SH-SY5Y (cell line): ENCODE data around the gene NTM.

Experiments
- GATA2 ChIP-seq: IDR thresholded peaks from 2 replicates; pipeline ENCODE4 v1.6.1; 2011; ENCODE audit warnings: mild to moderate bottlenecking, low read depth, low read length
- GATA3 ChIP-seq: IDR thresholded peaks from 2 replicates; pipeline ENCODE4 v1.6.1; 2011; ENCODE audit warnings: low read depth, mild to moderate bottlenecking, low read length, moderate library complexity

The NTM gene

GRCh38 chr11:131392528-131393255 is 22.3 kb downstream of the NTM start:
- no peak for TF ChIP-seq GATA2
- TF ChIP-seq GATA3, result no peak

DNA sequence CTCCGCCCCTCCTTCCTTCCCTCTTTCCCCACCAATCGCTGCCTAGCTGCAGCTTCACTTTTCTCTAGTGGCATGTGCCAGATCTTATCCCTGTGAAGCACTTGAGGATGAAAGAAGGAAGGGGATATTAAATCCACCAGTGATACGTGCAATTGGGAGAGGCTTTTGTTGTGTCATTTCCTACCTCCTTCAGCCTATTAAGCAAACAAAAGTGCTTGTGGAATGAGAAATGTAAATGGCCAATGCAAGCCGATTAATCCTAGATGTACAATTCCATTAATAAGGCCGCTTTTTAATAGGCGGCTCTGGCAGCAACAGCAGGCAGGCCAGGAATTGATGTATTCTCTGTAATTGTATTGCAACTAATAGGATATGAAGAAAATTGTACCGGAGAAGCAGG is 23.3 kb downstream of the NTM start:
- TF ChIP-seq GATA2, result no peak
- TF ChIP-seq GATA3, result no peak

DNA sequence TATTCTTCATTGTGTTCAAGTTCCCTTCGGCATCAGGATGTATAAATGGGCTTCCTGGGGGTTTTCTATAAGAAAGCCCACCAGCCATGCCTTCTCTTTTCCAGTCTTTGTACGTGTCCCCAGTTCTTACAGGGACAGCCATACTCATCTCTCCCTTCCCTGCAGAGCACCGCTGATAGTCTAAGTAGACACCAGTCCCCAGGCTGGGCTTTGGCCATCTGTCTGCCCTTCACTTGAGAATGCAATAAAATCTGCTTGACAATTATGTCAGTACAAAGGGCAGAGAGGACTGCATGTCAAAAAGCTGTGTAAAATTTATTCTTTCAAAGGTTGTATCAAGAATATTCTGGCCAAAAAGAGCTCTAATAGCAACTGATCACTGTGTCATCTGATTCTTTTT is 27.3 kb downstream of the NTM start:
- TF ChIP-seq GATA3 (no peak), GATA2 (no peak)

DNA sequence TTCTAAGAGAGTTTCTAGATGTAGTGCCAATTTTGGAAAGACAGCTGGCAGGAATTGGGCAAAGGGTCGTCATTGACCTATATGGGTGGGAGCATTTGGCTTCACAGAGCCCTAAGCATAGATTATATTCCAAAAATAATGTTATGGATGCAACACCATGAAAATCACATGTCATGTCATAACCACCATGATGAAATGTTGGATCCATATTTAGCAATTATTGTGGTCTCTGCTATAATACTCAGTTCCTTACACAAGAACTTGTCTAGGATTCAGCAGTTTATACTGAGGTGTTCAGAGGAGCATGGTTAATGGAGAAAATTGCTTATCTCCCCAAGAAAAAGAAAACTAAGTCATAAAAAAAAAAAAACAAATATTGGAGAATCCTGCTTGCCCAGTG is 31.6 kb downstream of the NTM start:
- no peak for TF ChIP-seq GATA3
- no peak for TF ChIP-seq GATA2

DNA sequence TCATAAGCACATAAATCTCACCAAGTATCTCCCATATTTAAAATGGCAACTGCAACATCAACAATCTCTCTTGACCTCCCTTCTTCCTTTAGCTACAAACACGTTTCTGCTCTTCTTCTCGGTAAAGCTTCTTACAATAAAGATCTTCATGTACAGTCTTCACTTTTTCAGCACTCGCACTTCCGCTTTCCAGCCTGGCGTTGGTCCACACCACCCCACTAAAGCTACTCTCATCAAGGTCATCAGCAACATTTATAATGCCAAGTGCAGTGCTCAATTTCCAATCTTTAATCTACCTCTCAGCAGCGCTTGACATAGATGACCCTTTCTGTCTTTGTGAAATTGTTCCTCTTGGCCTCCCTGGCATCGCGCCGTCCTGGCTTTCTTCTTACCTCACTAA is 33.6 kb downstream of the NTM start:
- no peak for TF ChIP-seq GATA2

- TF ChIP-seq GATA2 (no peak), GATA3 (no peak)
These were observed 37.7 kb downstream of the NTM start for GRCh38 chr11:131408025-131408640.

DNA sequence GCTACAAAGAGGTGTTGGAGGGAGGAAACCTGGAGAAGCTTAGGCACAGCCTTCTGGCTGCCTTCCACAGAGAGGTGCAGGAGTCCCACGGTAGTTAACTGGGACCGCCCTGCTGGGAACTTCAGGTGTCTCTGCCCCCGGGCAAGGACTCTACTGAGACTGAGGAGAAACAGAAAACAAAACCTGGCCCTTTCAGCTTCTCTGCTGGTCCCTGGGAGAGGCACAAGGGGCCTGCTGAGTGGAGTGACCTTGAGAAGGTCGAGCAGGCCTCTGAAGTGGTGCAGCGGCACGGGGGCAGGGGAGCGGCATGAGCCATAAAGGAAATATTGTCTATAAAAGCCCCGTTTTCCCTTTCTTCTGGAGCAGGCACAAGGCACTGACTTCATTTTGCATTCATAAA is 38.9 kb downstream of the NTM start:
- TF ChIP-seq GATA3 (no peak), GATA2 (no peak)

GRCh38 chr11:131411636-131412035 is 41.2 kb downstream of the NTM start:
- TF ChIP-seq GATA2 (no peak), GATA3 (no peak)

DNA sequence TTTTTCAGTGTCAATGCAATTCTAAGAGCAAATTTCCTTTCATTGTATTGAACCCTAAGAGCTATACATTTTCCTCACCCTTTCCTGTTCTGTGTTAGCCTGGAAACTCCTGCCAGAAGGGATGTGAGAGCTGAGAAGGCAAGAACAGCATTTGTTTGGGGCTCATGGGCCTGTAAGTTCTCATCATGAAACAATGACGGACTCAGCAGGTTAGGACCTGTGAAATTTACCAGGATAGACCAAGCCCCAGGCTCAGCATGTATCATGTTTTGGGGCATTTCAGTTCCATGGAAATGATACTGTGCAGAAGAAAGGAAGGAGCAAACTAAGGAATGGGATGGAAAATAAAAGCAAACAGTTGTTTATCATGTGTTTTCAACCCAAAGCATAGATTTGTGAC is 41.6 kb downstream of the NTM start:
- no peak for TF ChIP-seq GATA3
- no peak for TF ChIP-seq GATA2

- TF ChIP-seq GATA3 (no peak), GATA2 (no peak)
These were observed 42.8 kb downstream of the NTM start for GRCh38 chr11:131413217-131413616.

- no peak for TF ChIP-seq GATA3
- no peak for TF ChIP-seq GATA2
These were observed 47.8 kb downstream of the NTM start for GRCh38 chr11:131418189-131418588.

- no peak for TF ChIP-seq GATA3
- no peak for TF ChIP-seq GATA2
These were observed 50.8 kb downstream of the NTM start for GRCh38 chr11:131421066-131421855.

GRCh38 chr11:131422029-131422428 is 51.6 kb downstream of the NTM start:
- TF ChIP-seq GATA2 (no peak), GATA3 (no peak)

- no peak for TF ChIP-seq GATA2
- TF ChIP-seq GATA3, result no peak
These were observed 52.1 kb downstream of the NTM start for GRCh38 chr11:131422496-131422895.

- TF ChIP-seq GATA2 (no peak), GATA3 (no peak)
These were observed 53.3 kb downstream of the NTM start for GRCh38 chr11:131423688-131424087.

- TF ChIP-seq GATA2 (no peak), GATA3 (no peak)
These were observed 54.9 kb downstream of the NTM start for GRCh38 chr11:131425285-131425684.
